OCI-LY1 (cell line): ENCODE data around the gene ADARB2.

ENCODE experiments used
- H2AFZ ChIP-seq: fragments of 200-600 bp; sonication (generic), shearing (Covaris generic); 2 replicates; pipeline ENCODE4 v1.6.0; 2014; ENCODE audit warnings: antibody characterized with exemption, mild to moderate bottlenecking, low read length
- H3F3A ChIP-seq: fragments of 200-600 bp; sonication (generic), shearing (Covaris generic); 2 replicates; pipeline ENCODE4 v1.6.0; 2014; ENCODE audit warnings: mild to moderate bottlenecking, antibody characterized with exemption, low read length, moderate library complexity; ENCODE audit not compliant: insufficient read depth
- H3K27ac ChIP-seq: fragments of 200-600 bp; sonication (generic); 2 replicates; pipeline ENCODE4 v1.5.1; 2014; ENCODE audit warnings: low read length, mixed run types, mild to moderate bottlenecking, low read depth; ENCODE audit not compliant: poor library complexity, severe bottlenecking
- H3K27me3 ChIP-seq: fragments of 200-600 bp; sonication (generic); 2 replicates; pipeline ENCODE4 v1.6.0; 2014; ENCODE audit warnings: antibody characterized with exemption, mild to moderate bottlenecking, low read length, moderate library complexity; ENCODE audit not compliant: insufficient read depth
- H3K36me3 ChIP-seq: fragments of 200-600 bp; sonication (generic); 2 replicates; pipeline ENCODE4 v1.6.1; 2014; ENCODE audit warnings: mild to moderate bottlenecking, antibody characterized with exemption, low read length, moderate library complexity, mixed read lengths; ENCODE audit not compliant: insufficient read depth
- H3K4me1 ChIP-seq: fragments of 200-600 bp; sonication (generic); 2 replicates; pipeline ENCODE4 v1.5.1; 2014; ENCODE audit warnings: mild to moderate bottlenecking, low read length, moderate library complexity; ENCODE audit not compliant: insufficient read depth, severe bottlenecking
- H3K4me2 ChIP-seq: fragments of 200-600 bp; sonication (generic), shearing (Covaris generic); 2 replicates; pipeline ENCODE4 v1.6.1; 2014; ENCODE audit warnings: low read length
- H3K4me3 ChIP-seq: fragments of 200-600 bp; sonication (generic); 2 replicates; pipeline ENCODE4 v1.5.1; 2014; ENCODE audit warnings: low read length, low read depth, mild to moderate bottlenecking, mixed read lengths; ENCODE audit not compliant: poor library complexity, severe bottlenecking
- H3K79me2 ChIP-seq: fragments of 200-600 bp; shearing (Covaris generic); 2 replicates; pipeline ENCODE4 v1.6.1; 2016; ENCODE audit warnings: mixed run types, low read length, mixed read lengths; ENCODE audit not compliant: insufficient read depth
- H3K9ac ChIP-seq: fragments of 200-600 bp; sonication (generic), shearing (Covaris generic); 2 replicates; pipeline ENCODE4 v1.6.1; 2014; ENCODE audit warnings: mild to moderate bottlenecking, low read length, mixed read lengths
- H3K9me2 ChIP-seq: fragments of 200-600 bp; sonication (generic), shearing (Covaris generic); 2 replicates; pipeline ENCODE4 v1.6.1; 2014; ENCODE audit warnings: low read depth, mild to moderate bottlenecking, low read length, mixed read lengths
- H3K9me3 ChIP-seq: fragments of 200-600 bp; shearing (Covaris generic); 2 replicates; pipeline ENCODE4 v1.6.1; 2014; ENCODE audit warnings: low read length, mixed read lengths
- H4K20me1 ChIP-seq: fragments of 200-600 bp; sonication (generic), shearing (Covaris generic); 2 replicates; pipeline ENCODE4 v1.6.0; 2016; ENCODE audit warnings: mild to moderate bottlenecking, low read length; ENCODE audit not compliant: insufficient read depth
- CTCF ChIP-seq: fragments of 200-600 bp; sonication (generic), shearing (Covaris generic); IDR thresholded peaks from 2 replicates; pipeline ENCODE4 v1.5.1; 2017; ENCODE audit warnings: mild to moderate bottlenecking, antibody characterized with exemption, low read length, moderate library complexity, mixed read lengths
- EZH2 ChIP-seq: fragments of 200-600 bp; sonication (generic), shearing (Covaris generic); IDR thresholded peaks from 2 replicates; pipeline ENCODE4 v1.8.0; 2017; ENCODE audit warnings: borderline replicate concordance, mixed run types, mild to moderate bottlenecking, antibody characterized with exemption, low read length, moderate library complexity, mixed read lengths

ADARB2 gene

GRCh38 chr10:1184541-1185430, 552.5 kb downstream of the ADARB2 start:
- Histone ChIP-seq H3K79me2 (no peaks in the 10 kb centered on the region), H3K4me1 (no peaks in the 10 kb centered on the region), H3K9me2 (no peaks in the 10 kb centered on the region), H3K4me2 (no peak overlapping the region), H4K20me1 (no peaks in the 10 kb centered on the region), H3K36me3 (no peaks in the 10 kb centered on the region; the same call in 1 of the 2 replicates), H3K9ac (no peak overlapping the region), H3K27me3 (peaks cover 10% of the 10 kb centered on the region; the same call in 1 of the 2 replicates), H3K27ac (no peak overlapping the region), H2AFZ (no peak overlapping the region), H3F3A (no peaks in the 10 kb centered on the region), H3K4me3 (no peak overlapping the region), H3K9me3 (no peaks in the 10 kb centered on the region)
- no peak for TF ChIP-seq EZH2

- peaks cover 10% of the 10 kb centered on the region; the same call in 1 of the 2 replicates for H3K27me3 ChIP-seq
- no peak overlapping the region for H3K9ac ChIP-seq
- no peaks in the 10 kb centered on the region for H3K36me3 ChIP-seq
- no peak overlapping the region for H3K4me2 ChIP-seq
- no peak overlapping the region for H3K4me3 ChIP-seq
- H3K9me2 ChIP-seq = no peaks in the 10 kb centered on the region
- no peaks in the 10 kb centered on the region for H3K9me3 ChIP-seq
- H2AFZ ChIP-seq = no peak overlapping the region
- H3K27ac ChIP-seq = no peak overlapping the region
- no peaks in the 10 kb centered on the region for H4K20me1 ChIP-seq
- no peaks in the 10 kb centered on the region for H3K4me1 ChIP-seq
- no peaks in the 10 kb centered on the region for H3F3A ChIP-seq
- H3K79me2 ChIP-seq = no peaks in the 10 kb centered on the region
- TF ChIP-seq CTCF (no peak), EZH2 (no peak)
Observed at GRCh38 chr10:1183701-1184100, 553.6 kb downstream of the ADARB2 start.

GRCh38 chr10:1183033-1183396, 554.3 kb downstream of the ADARB2 start:
- H3K36me3 ChIP-seq = no peaks in the 10 kb centered on the region
- no peaks in the 10 kb centered on the region for H3F3A ChIP-seq
- H3K79me2 ChIP-seq = no peaks in the 10 kb centered on the region
- no peak overlapping the region for H2AFZ ChIP-seq
- no peak overlapping the region for H3K9ac ChIP-seq
- H3K4me1 ChIP-seq = no peaks in the 10 kb centered on the region
- no peak overlapping the region for H3K4me2 ChIP-seq
- H3K4me3 ChIP-seq = no peak overlapping the region
- H3K27me3 ChIP-seq = 0 out of 2 replicates have a peak, but pooled peaks cover 10% of the 10 kb centered on the region
- H4K20me1 ChIP-seq = no peaks in the 10 kb centered on the region
- TF ChIP-seq EZH2 (no peak), CTCF (no peak)
- no peaks in the 10 kb centered on the region for H3K9me2 ChIP-seq
- no peak overlapping the region for H3K27ac ChIP-seq
- H3K9me3 ChIP-seq = no peaks in the 10 kb centered on the region
